GM12892 (cell line): ENCODE results near the gene DENND1B.

ENCODE experiments used
- POLR2A ChIP-seq: IDR thresholded peaks from 2 replicates; pipeline ENCODE4 v1.6.1; 2011; ENCODE audit warnings: low read depth, low read length, control low read depth
- POLR2AphosphoS5 ChIP-seq: IDR thresholded peaks from 2 replicates; pipeline ENCODE4 v1.6.1; 2011; ENCODE audit warnings: low read depth, low read length, control low read depth

DNA sequence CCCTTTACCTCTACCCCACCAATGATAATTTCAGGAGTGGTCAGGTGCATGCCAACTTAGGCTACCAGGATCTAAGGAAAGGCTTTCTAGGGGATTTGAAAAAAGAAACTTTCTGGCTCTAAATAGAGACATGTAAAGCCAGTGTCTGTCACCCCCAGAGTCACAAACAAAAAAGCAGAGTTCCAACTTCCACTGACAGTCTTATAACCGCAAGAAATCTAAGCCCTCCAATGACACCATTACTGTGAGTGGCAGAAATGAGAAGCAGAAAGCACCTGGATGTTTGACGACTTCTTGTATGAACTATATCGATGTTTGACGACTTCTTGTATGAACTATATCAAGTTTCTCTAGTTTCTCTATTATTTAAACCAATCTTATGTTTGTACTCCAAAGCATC lies 6.0 kb downstream of the DENND1B start:
- TF ChIP-seq POLR2A (no peak), POLR2AphosphoS5 (no peak)
